ENCODE data around the gene PPP2R5C. TPM values are rescaled to one million over a fixed set of nuclear protein-coding genes. Genes with fewer than 3 reads are reported as not detected.

The PPP2R5C gene
- total RNA-seq, 2 donors from 2014 or later, result 317 to 370 TPM

DNA sequence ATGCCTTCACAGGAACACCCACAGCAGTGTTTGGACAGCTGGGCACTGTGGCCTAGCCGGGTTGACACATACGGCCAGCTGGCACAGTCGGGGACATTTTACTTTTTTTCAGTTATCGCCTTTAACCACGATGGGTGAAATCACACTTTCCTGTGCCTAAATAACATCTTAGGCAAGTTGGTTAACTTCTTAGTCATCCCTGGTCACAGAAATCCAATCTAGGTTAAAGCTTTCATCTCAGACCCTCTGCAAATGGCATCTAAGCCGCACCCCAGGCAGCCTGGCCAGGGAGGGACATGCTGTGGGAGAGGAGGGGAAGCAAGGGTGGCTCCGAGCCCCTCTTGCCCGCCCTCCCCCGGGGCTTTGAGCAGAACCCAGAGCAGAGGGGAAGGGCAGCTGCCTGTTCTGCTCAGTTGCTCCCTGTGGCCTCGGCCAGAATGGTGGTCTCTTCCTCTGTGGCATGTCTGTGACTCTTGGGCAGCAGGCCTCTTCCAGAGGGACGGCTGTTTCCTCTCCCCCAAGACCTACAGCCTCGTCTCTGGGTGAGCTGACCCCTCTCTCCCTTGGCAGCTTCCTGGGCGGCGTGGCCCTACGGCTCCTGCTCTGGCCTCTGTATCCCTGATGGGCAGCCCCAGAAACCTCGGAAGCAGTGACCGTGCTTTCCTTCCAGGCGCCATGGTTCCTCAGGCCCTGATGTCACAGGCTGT lies 117.5 kb downstream of the PPP2R5C start:
- Mint-ChIP-seq H3K36me3 (ENCODE audit: insufficient read depth in 2 of 2) (peaks cover 11 to 35% of the 10 kb centered on the region in 2 donors), H3K4me1 (ENCODE audit: low read depth) (peaks cover 87% of the 10 kb centered on the region), H3K9me3 (no peaks in the 10 kb centered on the region), H3K27ac (peak overlapping the region; percentile 98), H3K27me3 (ENCODE audit: low read depth) (no peaks in the 10 kb centered on the region), H3K4me3 (peak overlapping the region; percentile 63 to 77)
- DNase-seq (peak; percentile 69 to 70), ATAC-seq (replicated peaks in 1 of 2) (peak; percentile 70 to 74)

DNA sequence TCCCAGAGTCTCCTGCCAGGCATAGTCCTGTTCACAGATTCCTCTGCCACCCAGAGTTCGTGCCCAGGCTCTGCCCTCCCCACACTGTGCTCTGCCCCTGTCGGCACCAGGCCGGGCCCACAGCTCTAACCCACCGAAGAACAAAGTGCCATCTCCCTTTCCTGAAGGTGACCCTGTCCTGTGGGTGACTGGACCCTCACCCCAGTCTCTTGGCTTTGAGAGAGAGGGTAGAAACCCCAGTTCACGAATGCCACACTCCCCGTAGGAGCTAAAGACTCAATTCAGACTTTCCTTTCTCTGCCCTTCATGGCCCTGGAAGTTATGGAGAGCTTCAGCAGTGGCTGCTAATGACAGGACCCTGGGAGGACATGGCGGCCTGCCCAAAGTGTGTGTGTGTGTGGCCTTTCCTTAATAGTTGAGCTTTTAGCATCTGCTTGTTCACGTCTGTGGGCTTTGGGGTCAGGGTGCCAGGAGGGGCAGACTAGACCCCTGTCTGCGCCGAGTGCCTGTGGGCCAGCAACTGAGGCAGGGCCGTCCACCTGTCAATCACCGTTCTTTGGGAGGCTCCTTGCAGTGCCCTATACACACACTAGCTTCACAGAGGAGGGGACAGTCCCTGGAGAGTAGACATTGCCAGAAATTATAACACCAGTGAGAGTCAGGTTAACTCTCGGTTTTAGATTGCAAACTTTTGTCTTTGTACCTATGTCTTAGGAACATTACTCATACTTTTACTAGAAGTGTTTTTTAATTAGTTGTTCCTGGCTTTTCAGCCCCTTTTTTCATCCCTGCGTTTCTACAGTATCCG lies 118.2 kb downstream of the PPP2R5C start:
- Mint-ChIP-seq H3K27ac (peak overlapping the region; percentile 98), H3K4me1 (ENCODE audit: low read depth) (peaks cover 82% of the 10 kb centered on the region), H3K36me3 (ENCODE audit: insufficient read depth in 2 of 2) (peaks cover 13 to 39% of the 10 kb centered on the region in 2 donors), H3K4me3 (peak overlapping the region; percentile 63 to 77), H3K27me3 (ENCODE audit: low read depth) (no peaks in the 10 kb centered on the region), H3K9me3 (no peaks in the 10 kb centered on the region)
- peak; percentile 69 to 72 for ATAC-seq (replicated peaks in 1 of 2)
- peak; percentile 44 to 53 for DNase-seq

DNA sequence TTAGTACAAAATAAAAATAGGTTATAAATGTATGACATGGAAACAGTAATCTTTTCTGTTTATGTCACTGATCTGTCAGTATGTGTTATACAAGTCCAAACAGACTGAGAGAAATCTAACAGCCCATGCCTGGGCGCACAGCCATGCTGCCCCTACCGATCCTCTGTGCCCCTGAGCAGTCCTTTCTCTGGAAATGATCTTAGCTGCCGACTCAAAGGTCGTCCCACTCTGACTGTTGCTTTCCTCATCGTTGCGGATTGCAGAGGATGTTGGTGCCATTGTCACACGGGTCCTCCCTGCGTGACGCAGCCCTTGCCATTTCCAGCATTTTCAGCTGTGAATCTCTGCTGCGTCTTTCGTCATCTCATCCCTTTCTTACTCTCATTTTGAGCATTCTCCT lies 119.9 kb downstream of the PPP2R5C start:
- ATAC-seq (replicated peaks in 1 of 2) (no peak), DNase-seq (no peak)
- Mint-ChIP-seq H3K36me3 (ENCODE audit: insufficient read depth in 2 of 2) (peaks cover 11 to 49% of the 10 kb centered on the region in 2 donors), H3K4me1 (ENCODE audit: low read depth) (peaks cover 65% of the 10 kb centered on the region), H3K27me3 (ENCODE audit: low read depth) (no peaks in the 10 kb centered on the region), H3K9me3 (no peaks in the 10 kb centered on the region), H3K27ac (peak overlapping the region; percentile 54), H3K4me3 (peak overlapping the region; percentile 20 to 27)

DNA sequence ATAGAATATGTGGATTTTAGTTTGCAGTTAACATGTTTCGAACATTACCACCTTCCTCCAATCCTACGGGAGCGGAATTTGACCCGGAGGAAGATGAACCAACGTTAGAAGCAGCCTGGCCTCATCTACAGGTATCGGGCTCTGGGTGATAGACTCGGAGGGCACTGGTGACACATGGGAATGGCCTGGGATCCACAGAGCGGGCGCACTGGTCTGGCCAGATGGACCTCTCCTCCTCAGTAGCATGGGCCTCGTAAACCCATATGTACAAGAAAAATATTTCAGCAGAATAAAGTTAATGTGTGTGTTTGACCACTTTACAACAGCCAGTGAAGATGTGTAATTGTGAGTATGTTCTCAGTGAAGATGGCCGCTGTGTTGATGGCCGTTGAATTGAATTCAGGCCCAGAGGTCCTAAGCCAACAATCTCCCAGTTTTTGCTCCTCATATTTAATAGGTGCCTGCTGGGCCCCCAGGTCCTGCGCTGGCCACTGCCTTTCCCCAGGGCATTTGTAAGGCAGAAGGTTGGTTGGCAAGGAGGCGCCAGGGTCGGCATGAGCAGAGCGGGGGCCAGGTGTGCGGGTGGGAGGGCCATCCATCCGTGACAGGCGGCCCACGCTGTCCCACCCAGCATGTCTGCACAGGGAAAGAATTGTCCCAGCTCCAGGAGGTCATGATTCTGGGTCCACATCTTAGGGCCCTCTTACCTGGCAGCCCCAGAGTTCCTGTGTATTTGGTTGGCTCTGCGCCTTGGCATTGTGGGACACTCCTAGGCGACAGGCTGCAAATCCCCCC lies 120.8 kb downstream of the PPP2R5C start:
- no peaks in the 10 kb centered on the region for H3K27me3 Mint-ChIP-seq (ENCODE audit: low read depth)
- no peaks in the 10 kb centered on the region for H3K9me3 Mint-ChIP-seq
- H3K4me3 Mint-ChIP-seq, result no peak overlapping the region
- DNase-seq (no peak), ATAC-seq (replicated peaks in 1 of 2) (no peak)
- peak overlapping the region; percentile 54 for H3K27ac Mint-ChIP-seq
- H3K36me3 Mint-ChIP-seq (ENCODE audit: insufficient read depth in 2 of 2), result peaks cover 12 to 52% of the 10 kb centered on the region in 2 donors
- peaks cover 56% of the 10 kb centered on the region for H3K4me1 Mint-ChIP-seq (ENCODE audit: low read depth)

DNA sequence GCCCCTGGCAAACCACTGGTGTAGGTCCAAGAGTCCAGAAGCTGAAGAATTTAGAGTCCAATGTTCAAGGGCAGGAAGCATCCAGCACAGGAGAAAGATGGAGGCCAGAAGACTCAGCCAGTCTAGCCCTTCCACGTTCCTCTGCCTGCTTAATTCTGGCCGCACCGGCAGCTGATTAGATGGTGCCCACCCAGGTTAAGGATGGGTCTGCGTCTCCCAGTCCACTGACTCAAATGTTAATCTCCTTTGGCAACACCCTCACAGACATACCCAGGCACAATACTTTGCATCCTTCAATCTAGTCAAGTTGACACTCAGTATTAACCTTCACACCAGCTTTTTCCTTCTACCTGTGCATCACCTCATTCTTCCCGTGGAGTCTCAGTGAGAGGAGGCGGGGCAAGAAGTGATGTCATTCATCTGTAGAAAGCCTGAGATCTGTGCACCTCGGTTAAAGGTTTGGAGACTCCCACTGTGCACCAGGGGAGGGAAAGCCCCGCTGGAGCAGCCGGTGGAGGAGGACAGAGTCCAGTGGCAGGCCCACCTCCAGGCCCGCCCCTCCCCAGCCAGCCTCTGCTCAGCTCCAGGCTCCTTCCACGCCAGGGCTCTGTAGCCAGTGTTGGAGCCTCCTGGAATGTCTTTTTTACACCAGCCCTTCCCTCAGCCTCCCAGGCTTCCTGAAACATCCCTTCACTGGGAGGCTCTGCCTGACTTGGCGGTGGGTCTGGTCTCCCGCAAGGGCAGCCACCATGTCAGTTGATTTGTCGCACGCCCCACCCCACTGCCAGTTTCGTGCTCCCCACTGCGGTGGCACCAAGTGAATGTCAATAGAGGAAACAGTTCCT lies 122.8 kb downstream of the PPP2R5C start:
- H3K4me3 Mint-ChIP-seq, result no peak overlapping the region
- DNase-seq (no peak), ATAC-seq (replicated peaks in 1 of 2) (no peak)
- H3K27ac Mint-ChIP-seq, result peak overlapping the region; percentile 6
- H3K4me1 Mint-ChIP-seq (ENCODE audit: low read depth), result peaks cover 42% of the 10 kb centered on the region
- no peaks in the 10 kb centered on the region for H3K27me3 Mint-ChIP-seq (ENCODE audit: low read depth)
- peaks cover 12 to 50% of the 10 kb centered on the region in 2 donors for H3K36me3 Mint-ChIP-seq (ENCODE audit: insufficient read depth in 2 of 2)
- H3K9me3 Mint-ChIP-seq, result no peaks in the 10 kb centered on the region

DNA sequence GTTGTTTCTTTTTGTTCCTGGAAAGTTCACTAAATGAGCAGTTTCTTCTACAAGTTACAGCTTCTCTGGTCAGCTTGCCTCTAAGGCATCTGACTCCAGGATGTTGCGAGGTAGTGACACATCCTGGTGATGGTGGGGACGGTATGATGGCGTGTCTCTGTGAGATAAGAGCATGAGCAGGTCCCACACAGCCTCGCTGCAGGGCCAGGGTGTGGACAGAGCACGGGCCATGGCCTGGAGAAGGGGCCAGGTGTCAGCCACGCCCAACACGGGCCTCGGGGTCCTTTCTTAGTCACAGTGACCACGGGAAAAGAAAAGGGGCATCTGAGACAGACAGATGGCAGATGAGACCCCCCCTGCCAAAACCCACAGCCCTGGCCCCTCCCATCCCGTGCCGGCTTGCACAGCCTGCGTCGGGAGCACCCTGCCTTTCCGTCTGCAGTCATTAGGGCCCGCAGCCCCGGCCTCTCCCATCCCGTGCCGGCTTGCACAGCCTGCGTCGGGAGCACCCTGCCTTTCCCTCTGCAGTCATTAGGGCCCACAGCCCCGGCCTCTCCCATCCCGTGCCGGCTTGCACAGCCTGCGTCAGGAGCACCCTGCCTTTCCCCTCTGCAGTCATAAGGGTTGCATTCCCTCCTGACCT lies 123.5 kb downstream of the PPP2R5C start:
- Mint-ChIP-seq H3K4me1 (ENCODE audit: low read depth) (peaks cover 35% of the 10 kb centered on the region), H3K27me3 (ENCODE audit: low read depth) (no peaks in the 10 kb centered on the region), H3K36me3 (ENCODE audit: insufficient read depth in 2 of 2) (peaks cover 14 to 49% of the 10 kb centered on the region in 2 donors), H3K27ac (no peak overlapping the region), H3K9me3 (no peaks in the 10 kb centered on the region), H3K4me3 (no peak overlapping the region)
- DNase-seq (no peak), ATAC-seq (replicated peaks in 1 of 2) (no peak)

DNA sequence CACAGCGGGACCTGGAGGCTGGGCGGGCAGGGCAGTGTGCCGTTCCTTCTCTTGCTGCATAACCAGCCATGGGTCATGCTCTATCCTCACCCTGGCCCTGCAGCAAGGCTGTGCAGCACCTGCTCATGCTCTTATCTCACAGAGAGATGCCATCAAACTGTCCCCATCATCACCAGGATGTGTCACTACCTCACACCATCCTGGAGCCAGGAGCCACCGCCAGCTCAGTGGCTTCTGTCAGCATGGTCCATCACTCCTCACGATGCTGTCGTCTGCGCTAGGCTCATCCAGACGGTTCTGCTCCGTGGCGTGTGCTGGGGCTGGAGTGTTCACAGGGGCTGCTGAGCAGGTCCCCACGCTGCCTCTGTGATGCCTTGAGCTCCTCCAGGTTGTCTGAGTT lies 125.7 kb downstream of the PPP2R5C start:
- H3K4me1 Mint-ChIP-seq (ENCODE audit: low read depth), result peaks cover 13% of the 10 kb centered on the region
- H3K27ac Mint-ChIP-seq, result no peak overlapping the region
- ATAC-seq (replicated peaks in 1 of 2) (no peak), DNase-seq (no peak)
- no peak overlapping the region for H3K4me3 Mint-ChIP-seq
- peaks cover 8 to 43% of the 10 kb centered on the region in 2 donors for H3K36me3 Mint-ChIP-seq (ENCODE audit: insufficient read depth in 2 of 2)
- H3K27me3 Mint-ChIP-seq (ENCODE audit: low read depth), result no peaks in the 10 kb centered on the region
- no peaks in the 10 kb centered on the region for H3K9me3 Mint-ChIP-seq

DNA sequence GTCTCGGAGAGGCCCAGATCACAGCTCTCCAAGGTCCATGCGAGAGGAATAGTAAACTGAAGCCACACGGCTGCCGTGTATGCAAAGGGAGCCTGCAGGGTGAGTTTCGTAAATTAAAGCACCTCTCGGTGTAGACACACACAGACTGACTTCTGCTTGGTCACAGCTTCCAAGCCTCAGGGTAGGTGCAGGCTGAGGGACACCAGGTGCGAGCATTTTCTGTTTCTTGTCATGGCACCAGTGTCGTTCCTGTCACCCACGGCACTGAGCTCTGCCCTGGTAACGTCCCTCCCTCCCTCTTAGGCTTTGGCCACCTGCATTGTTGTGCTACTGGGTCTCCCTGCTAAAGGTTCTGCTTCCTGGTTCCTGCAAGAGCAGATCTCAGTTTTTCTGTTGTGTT lies 126.7 kb downstream of the PPP2R5C start:
- peaks cover 8 to 39% of the 10 kb centered on the region in 2 donors for H3K36me3 Mint-ChIP-seq (ENCODE audit: insufficient read depth in 2 of 2)
- no peaks in the 10 kb centered on the region for H3K27me3 Mint-ChIP-seq (ENCODE audit: low read depth)
- H3K9me3 Mint-ChIP-seq, result no peaks in the 10 kb centered on the region
- peaks cover 6% of the 10 kb centered on the region for H3K4me1 Mint-ChIP-seq (ENCODE audit: low read depth)
- DNase-seq (no peak), ATAC-seq (replicated peaks in 1 of 2) (no peak)
- no peak overlapping the region for H3K4me3 Mint-ChIP-seq
- no peak overlapping the region for H3K27ac Mint-ChIP-seq

DNA sequence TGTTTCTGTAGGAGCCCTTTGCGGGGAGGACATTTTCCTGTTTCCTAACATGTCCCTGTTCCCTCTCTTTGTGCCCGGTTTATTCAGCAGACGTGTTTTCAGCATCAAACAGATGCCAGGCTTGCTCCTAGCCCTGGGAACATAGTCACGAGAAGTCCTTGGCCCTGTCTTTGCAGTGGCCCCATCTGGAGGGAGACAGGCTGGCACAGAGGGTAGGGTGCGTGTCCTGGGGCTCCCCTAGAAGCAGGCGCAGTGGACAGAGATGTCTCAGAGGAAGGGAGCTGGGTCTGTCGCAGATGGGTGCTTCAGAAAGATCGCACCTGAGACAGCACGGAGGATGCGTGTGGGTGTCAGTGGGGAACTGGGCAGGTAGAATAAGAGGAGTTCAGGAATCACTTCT lies 127.9 kb downstream of the PPP2R5C start:
- Mint-ChIP-seq H3K4me3 (no peak overlapping the region), H3K4me1 (ENCODE audit: low read depth) (peaks cover 6% of the 10 kb centered on the region), H3K36me3 (ENCODE audit: insufficient read depth in 2 of 2) (peaks cover 6 to 37% of the 10 kb centered on the region in 2 donors), H3K27ac (peak overlapping the region; percentile 50), H3K27me3 (ENCODE audit: low read depth) (no peaks in the 10 kb centered on the region), H3K9me3 (no peaks in the 10 kb centered on the region)
- ATAC-seq (replicated peaks in 1 of 2), result no peak
- DNase-seq, result no peak

DNA sequence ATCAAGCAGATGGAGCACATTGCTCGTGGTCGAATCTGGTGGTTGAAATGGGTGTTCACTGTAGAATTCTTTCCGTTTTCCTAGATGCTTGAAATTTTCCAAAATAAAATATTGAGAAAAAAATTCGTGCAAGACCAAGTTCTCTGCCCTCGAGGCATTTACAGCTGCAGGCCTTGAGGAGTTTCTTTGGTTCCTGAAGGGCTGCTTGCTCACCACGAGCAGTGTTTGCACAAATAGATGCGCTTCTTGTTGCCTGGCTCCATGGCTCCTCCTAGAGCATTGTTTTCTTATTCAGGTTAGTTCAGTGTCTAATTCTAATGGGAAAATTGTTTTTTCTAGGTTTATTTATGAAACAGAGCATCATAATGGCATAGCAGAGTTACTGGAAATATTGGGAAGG lies 128.4 kb downstream of the PPP2R5C start:
- Mint-ChIP-seq H3K4me3 (no peak overlapping the region), H3K9me3 (no peaks in the 10 kb centered on the region), H3K27me3 (ENCODE audit: low read depth) (no peaks in the 10 kb centered on the region), H3K27ac (peak overlapping the region; percentile 42), H3K36me3 (ENCODE audit: insufficient read depth in 2 of 2) (peaks cover 6 to 39% of the 10 kb centered on the region in 2 donors), H3K4me1 (ENCODE audit: low read depth) (peaks cover 6% of the 10 kb centered on the region)
- DNase-seq (no peak), ATAC-seq (replicated peaks in 1 of 2) (no peak)

DNA sequence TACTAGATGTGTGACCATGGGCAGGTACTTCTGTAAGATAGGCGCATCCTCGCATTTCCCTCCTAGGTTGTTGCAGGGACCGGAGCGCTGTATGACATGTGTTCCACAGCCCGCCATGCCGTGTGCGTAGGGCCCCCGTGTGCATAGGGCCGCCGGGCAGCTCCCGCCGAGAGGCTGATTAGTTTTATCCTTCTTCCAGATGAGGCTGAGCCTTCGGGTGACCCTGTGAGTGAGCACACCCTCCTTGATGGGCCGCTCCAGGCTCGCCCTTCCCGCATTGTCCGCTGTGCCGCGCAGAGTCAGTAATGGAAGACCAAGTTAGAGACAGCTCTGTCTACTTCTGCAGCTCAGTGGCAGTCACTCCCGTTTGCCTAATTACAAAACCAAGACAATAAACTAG lies 130.0 kb downstream of the PPP2R5C start:
- Mint-ChIP-seq H3K9me3 (no peaks in the 10 kb centered on the region), H3K27ac (peak overlapping the region; percentile 70), H3K36me3 (ENCODE audit: insufficient read depth in 2 of 2) (peaks cover 10 to 35% of the 10 kb centered on the region in 2 donors), H3K27me3 (ENCODE audit: low read depth) (no peaks in the 10 kb centered on the region), H3K4me3 (no peak overlapping the region), H3K4me1 (ENCODE audit: low read depth) (peaks cover 6% of the 10 kb centered on the region)
- DNase-seq (no peak), ATAC-seq (replicated peaks in 1 of 2) (no peak)

DNA sequence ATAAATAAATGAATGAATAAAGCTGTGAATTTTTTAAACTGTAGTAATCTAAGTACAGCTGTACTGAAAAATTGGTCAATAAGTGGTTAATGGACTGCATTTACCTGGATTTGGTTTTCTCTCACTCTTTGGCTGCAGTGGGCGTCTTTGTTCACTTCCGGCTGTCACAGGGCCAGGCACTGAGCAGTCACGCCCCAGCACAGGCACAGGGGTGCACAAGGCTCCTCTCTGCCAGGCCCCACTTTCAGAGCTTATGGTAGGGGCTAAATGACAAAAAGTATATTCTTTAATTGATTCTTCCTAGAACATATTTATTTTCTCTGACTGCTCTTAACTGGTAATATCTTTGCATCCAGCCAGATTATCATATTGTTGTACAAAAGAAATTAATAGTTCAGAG lies 132.2 kb downstream of the PPP2R5C start:
- no peak overlapping the region for H3K27ac Mint-ChIP-seq
- no peak overlapping the region for H3K4me3 Mint-ChIP-seq
- no peaks in the 10 kb centered on the region for H3K27me3 Mint-ChIP-seq (ENCODE audit: low read depth)
- ATAC-seq (replicated peaks in 1 of 2) (no peak), DNase-seq (no peak)
- H3K4me1 Mint-ChIP-seq (ENCODE audit: low read depth), result peaks cover 4% of the 10 kb centered on the region
- peaks cover 14 to 45% of the 10 kb centered on the region in 2 donors for H3K36me3 Mint-ChIP-seq (ENCODE audit: insufficient read depth in 2 of 2)
- no peaks in the 10 kb centered on the region for H3K9me3 Mint-ChIP-seq

All from activated T-cell treated with anti-CD3 and anti-CD28 coated beads, Interleukin-2, amount 50 U/mL, for 72 hours (primary cell).